T-cell (primary cell): ENCODE data around the gene CHDH. TPM values are rescaled to one million over a fixed set of nuclear protein-coding genes. Genes with fewer than 3 reads are reported as not detected.

ENCODE experiments used
- ATAC-seq, 4 experiments: fragments of 200-7000 bp in 3 of 4; fragments of 150-1000 bp in 1 of 4; cut with Tn5 transposase; replicated peaks in 1 of 4; 1 replicate in 3 of 4; 2 replicates in 1 of 4; pipeline ENCODE4 v1.10.0; 2021; ENCODE audit warnings: moderate library complexity in 3 of 4, mild to moderate bottlenecking in 2 of 4, moderate number of reproducible peaks in 1 of 4
- CTCF ChIA-PET, 2 donors: fragments of 300-600 bp; sonication (Branson Sonifier 250); formaldehyde crosslinking; loops; one replicate each; lab custom pipeline; 2022; ENCODE audit warnings: antibody characterized with exemption in 2 of 2; lab: Charles Lee
- POLR2A ChIA-PET, 2 donors: fragments of 300-600 bp; sonication (Branson Sonifier 250); formaldehyde crosslinking; loops; one replicate each; lab custom pipeline; 2022; ENCODE audit warnings: antibody characterized with exemption in 2 of 2; lab: Charles Lee
- DNase-seq, 35 experiments: peaks; one replicate each; pipeline versions ENCODE4 v3.0.0 to v3.0.0-alpha.2; 2013 to 2023
- H3K27ac ChIP-seq: one replicate; pipeline ENCODE4 v1.5.1; 2013; ENCODE audit warnings: low read length
- H3K27me3 ChIP-seq, 2 experiments: replicated peaks in 1 of 2; 1 replicate in 1 of 2; 2 replicates in 1 of 2; pipeline versions ENCODE4 v1.6.1 to v1.7.0; 2013; ENCODE audit warnings: low read length in 1 of 2, mixed read lengths in 1 of 2; ENCODE audit not compliant: control insufficient read depth in 2 of 2, insufficient read depth in 2 of 2; ENCODE audit errors: extremely low read depth in 1 of 2
- H3K36me3 ChIP-seq, 2 donors: 1 replicate in 1 of 2; 2 replicates in 1 of 2; pipeline versions ENCODE4 v1.6.1 to v1.7.0; 2013; ENCODE audit warnings: low read length in 1 of 2; ENCODE audit not compliant: control insufficient read depth in 2 of 2, insufficient read depth in 1 of 2; ENCODE audit errors: extremely low read depth in 1 of 2
- H3K4me1 ChIP-seq, 2 experiments: 1 replicate in 1 of 2; 2 replicates in 1 of 2; pipeline versions ENCODE4 v1.6.1 to v1.7.0; 2013; ENCODE audit warnings: low read length in 2 of 2, mixed read lengths in 1 of 2; ENCODE audit not compliant: insufficient read depth in 2 of 2, control insufficient read depth in 1 of 2; ENCODE audit errors: extremely low read depth in 1 of 2
- H3K4me3 ChIP-seq, 2 donors: 1 replicate in 1 of 2; 2 replicates in 1 of 2; pipeline versions ENCODE4 v1.5.1 to v1.7.0; 2013; ENCODE audit warnings: mild to moderate bottlenecking in 2 of 2, low read length in 1 of 2, moderate library complexity in 1 of 2; ENCODE audit not compliant: control insufficient read depth in 1 of 2; ENCODE audit errors: extremely low read depth in 1 of 2
- H3K9me3 ChIP-seq: 2 replicates; pipeline ENCODE4 v1.7.0; 2013
- H3K27ac Mint-ChIP-seq, 2 donors: one replicate each; pipeline ENCODE4 v1.8.0; 2020 to 2021; ENCODE audit warnings: mild to moderate bottlenecking in 2 of 2, mixed read lengths in 2 of 2
- H3K27me3 Mint-ChIP-seq, 2 donors: one replicate each; pipeline ENCODE4 v1.8.0; 2021 to 2022; ENCODE audit warnings: mixed read lengths in 2 of 2
- H3K36me3 Mint-ChIP-seq: one replicate; pipeline ENCODE4 v1.8.0; 2021; ENCODE audit warnings: mixed read lengths
- H3K4me1 Mint-ChIP-seq, 3 donors: one replicate each; pipeline ENCODE4 v1.8.0; 2020 to 2022; ENCODE audit warnings: mixed read lengths in 3 of 3, mild to moderate bottlenecking in 1 of 3
- H3K4me3 Mint-ChIP-seq, 3 donors: one replicate each; pipeline ENCODE4 v1.8.0; 2020 to 2022; ENCODE audit warnings: mild to moderate bottlenecking in 3 of 3, mixed read lengths in 3 of 3, moderate library complexity in 3 of 3
- H3K9me3 Mint-ChIP-seq, 3 donors: one replicate each; pipeline ENCODE4 v1.8.0; 2020 to 2022; ENCODE audit warnings: mixed read lengths in 3 of 3
- WGBS: methylation state at CpG from one replicate; pipeline ENCODE4 v1.1.5; 2013; ENCODE audit warnings: missing lambda C conversion rate; ENCODE audit not compliant: insufficient coverage; 5-methylcytosine and 5-hydroxymethylcytosine counted together
- total RNA-seq, 35 experiments: library from RNA in 6 of 35; stranded (reverse) in 6 of 35; fragments of 120-200 nt in 1 of 35; gene quantifications; one replicate each; pipeline versions ENCODE4 v1.2.1 to v1.2.4 and lab custom pipeline; 2013 to 2026

Gene CHDH
- total RNA-seq, 5 donors from 2014 or later (not counting 1 experiment from before 2014, with no cell fraction given), result 0.18 to 2.3 (median 0.72) TPM

GRCh38 chr3:53830944-53831343, 15.3 kb downstream of the CHDH start:
- Mint-ChIP-seq H3K4me1 (no peaks in the 10 kb centered on the region), H3K36me3 (no peaks in the 10 kb centered on the region), H3K4me3 (no peak overlapping the region), H3K27me3 (no peaks in the 10 kb centered on the region), H3K27ac (no peak overlapping the region), H3K9me3 (no peaks in the 10 kb centered on the region)
- WGBS, result 94% methylated on average over 6 of the region's 6 CpGs
- no peaks in the 10 kb centered on the region for H3K4me1 ChIP-seq
- no peaks in the 10 kb centered on the region for H3K27me3 ChIP-seq
- ChIA-PET CTCF (no interaction called here), POLR2A (no interaction called here)
- H3K36me3 ChIP-seq, result no peaks in the 10 kb centered on the region
- H3K4me3 ChIP-seq, result no peak overlapping the region
- no peaks in the 10 kb centered on the region for H3K9me3 ChIP-seq
- DNase-seq (no peak), ATAC-seq (no peak)
- no peak overlapping the region for H3K27ac ChIP-seq

GRCh38 chr3:53829605-53830004, 16.6 kb downstream of the CHDH start:
- H3K4me3 Mint-ChIP-seq, result no peak overlapping the region
- 100% methylated on average over 1 of the region's 2 CpGs for WGBS
- Histone ChIP-seq H3K4me3 (no peak overlapping the region), H3K27me3 (peaks cover 0 to 3% of the 10 kb centered on the region in 2 experiments), H3K27ac (no peak overlapping the region), H3K9me3 (no peaks in the 10 kb centered on the region), H3K36me3 (no peaks in the 10 kb centered on the region), H3K4me1 (no peaks in the 10 kb centered on the region)
- ChIA-PET CTCF (no interaction called here), POLR2A (no interaction called here)
- no peaks in the 10 kb centered on the region for H3K4me1 Mint-ChIP-seq
- no peak for DNase-seq
- no peak for ATAC-seq
- no peaks in the 10 kb centered on the region for H3K9me3 Mint-ChIP-seq
- no peaks in the 10 kb centered on the region for H3K36me3 Mint-ChIP-seq
- no peaks in the 10 kb centered on the region for H3K27me3 Mint-ChIP-seq
- no peak overlapping the region for H3K27ac Mint-ChIP-seq

- Mint-ChIP-seq H3K4me1 (no peaks in the 10 kb centered on the region), H3K27me3 (no peaks in the 10 kb centered on the region), H3K27ac (no peak overlapping the region), H3K36me3 (no peaks in the 10 kb centered on the region), H3K4me3 (no peak overlapping the region), H3K9me3 (no peaks in the 10 kb centered on the region)
- Histone ChIP-seq H3K9me3 (no peaks in the 10 kb centered on the region), H3K4me3 (no peak overlapping the region), H3K36me3 (no peaks in the 10 kb centered on the region), H3K4me1 (no peaks in the 10 kb centered on the region), H3K27ac (no peak overlapping the region), H3K27me3 (peaks cover 0 to 3% of the 10 kb centered on the region in 2 experiments)
- ATAC-seq, result no peak
- ChIA-PET POLR2A (no interaction called here), CTCF (no interaction called here)
- WGBS, result no CpG with 5 or more reads among the region's 1 CpG
- no peak for DNase-seq
These were observed 17.6 kb downstream of the CHDH start for GRCh38 chr3:53828581-53828980.

- DNase-seq (no peak), ATAC-seq (no peak)
- Histone ChIP-seq H3K36me3 (no peaks in the 10 kb centered on the region), H3K27me3 (peaks cover 0 to 11% of the 10 kb centered on the region in 2 experiments), H3K9me3 (no peaks in the 10 kb centered on the region), H3K4me3 (no peak overlapping the region), H3K4me1 (no peaks in the 10 kb centered on the region), H3K27ac (no peak overlapping the region)
- WGBS, result no CpG with 5 or more reads among the region's 1 CpG
- Mint-ChIP-seq H3K4me3 (no peak overlapping the region), H3K27ac (no peak overlapping the region), H3K4me1 (no peaks in the 10 kb centered on the region), H3K9me3 (no peaks in the 10 kb centered on the region), H3K36me3 (no peaks in the 10 kb centered on the region), H3K27me3 (no peaks in the 10 kb centered on the region)
- CTCF ChIA-PET, result no interaction called here
- POLR2A ChIA-PET, result no interaction called here
These were observed 20.2 kb downstream of the CHDH start for GRCh38 chr3:53826048-53826447.

- H3K36me3 Mint-ChIP-seq, result no peaks in the 10 kb centered on the region
- no peak for DNase-seq
- POLR2A ChIA-PET, result no interaction called here
- Histone ChIP-seq H3K27me3 (peaks cover 0 to 23% of the 10 kb centered on the region in 2 experiments), H3K9me3 (no peaks in the 10 kb centered on the region), H3K4me1 (no peaks in the 10 kb centered on the region), H3K36me3 (no peaks in the 10 kb centered on the region), H3K4me3 (no peak overlapping the region), H3K27ac (no peak overlapping the region)
- WGBS, result 92% methylated on average over 4 of the region's 4 CpGs
- no peak for ATAC-seq
- H3K4me3 Mint-ChIP-seq, result no peak overlapping the region
- no peaks in the 10 kb centered on the region for H3K9me3 Mint-ChIP-seq
- no peaks in the 10 kb centered on the region for H3K4me1 Mint-ChIP-seq
- CTCF ChIA-PET, result no interaction called here
- H3K27ac Mint-ChIP-seq, result no peak overlapping the region
- H3K27me3 Mint-ChIP-seq, result peaks cover 0 to 3% of the 10 kb centered on the region in 2 donors
These were observed 21.4 kb downstream of the CHDH start for GRCh38 chr3:53824795-53825194.

GRCh38 chr3:53823956-53824657, 22.1 kb downstream of the CHDH start:
- Histone ChIP-seq H3K9me3 (no peaks in the 10 kb centered on the region), H3K4me3 (no peak overlapping the region), H3K27ac (no peak overlapping the region), H3K4me1 (no peaks in the 10 kb centered on the region), H3K27me3 (peaks cover 0 to 30% of the 10 kb centered on the region in 2 experiments), H3K36me3 (no peaks in the 10 kb centered on the region)
- no peak for ATAC-seq
- ChIA-PET CTCF (no interaction called here), POLR2A (no interaction called here)
- DNase-seq, result no peak
- Mint-ChIP-seq H3K27ac (no peak overlapping the region), H3K9me3 (no peaks in the 10 kb centered on the region), H3K4me3 (no peak overlapping the region), H3K27me3 (peaks cover 0 to 5% of the 10 kb centered on the region in 2 donors), H3K36me3 (no peaks in the 10 kb centered on the region), H3K4me1 (no peaks in the 10 kb centered on the region)
- WGBS, result 73% methylated on average over 4 of the region's 10 CpGs
